OCI-LY1 (cell line): Measurements from ENCODE around the gene CCDC33.

Experiments
- H2AFZ ChIP-seq: fragments of 200-600 bp; sonication (generic), shearing (Covaris generic); 2 replicates; pipeline ENCODE4 v1.6.0; 2014; ENCODE audit warnings: antibody characterized with exemption, mild to moderate bottlenecking, low read length
- H3F3A ChIP-seq: fragments of 200-600 bp; sonication (generic), shearing (Covaris generic); 2 replicates; pipeline ENCODE4 v1.6.0; 2014; ENCODE audit warnings: mild to moderate bottlenecking, antibody characterized with exemption, low read length, moderate library complexity; ENCODE audit not compliant: insufficient read depth
- H3K27ac ChIP-seq: fragments of 200-600 bp; sonication (generic); 2 replicates; pipeline ENCODE4 v1.5.1; 2014; ENCODE audit warnings: low read length, mixed run types, mild to moderate bottlenecking, low read depth; ENCODE audit not compliant: poor library complexity, severe bottlenecking
- H3K27me3 ChIP-seq: fragments of 200-600 bp; sonication (generic); 2 replicates; pipeline ENCODE4 v1.6.0; 2014; ENCODE audit warnings: antibody characterized with exemption, mild to moderate bottlenecking, low read length, moderate library complexity; ENCODE audit not compliant: insufficient read depth
- H3K36me3 ChIP-seq: fragments of 200-600 bp; sonication (generic); 2 replicates; pipeline ENCODE4 v1.6.1; 2014; ENCODE audit warnings: mild to moderate bottlenecking, antibody characterized with exemption, low read length, moderate library complexity, mixed read lengths; ENCODE audit not compliant: insufficient read depth
- H3K4me1 ChIP-seq: fragments of 200-600 bp; sonication (generic); 2 replicates; pipeline ENCODE4 v1.5.1; 2014; ENCODE audit warnings: mild to moderate bottlenecking, low read length, moderate library complexity; ENCODE audit not compliant: insufficient read depth, severe bottlenecking
- H3K4me2 ChIP-seq: fragments of 200-600 bp; sonication (generic), shearing (Covaris generic); 2 replicates; pipeline ENCODE4 v1.6.1; 2014; ENCODE audit warnings: low read length
- H3K4me3 ChIP-seq: fragments of 200-600 bp; sonication (generic); 2 replicates; pipeline ENCODE4 v1.5.1; 2014; ENCODE audit warnings: low read length, low read depth, mild to moderate bottlenecking, mixed read lengths; ENCODE audit not compliant: poor library complexity, severe bottlenecking
- H3K79me2 ChIP-seq: fragments of 200-600 bp; shearing (Covaris generic); 2 replicates; pipeline ENCODE4 v1.6.1; 2016; ENCODE audit warnings: mixed run types, low read length, mixed read lengths; ENCODE audit not compliant: insufficient read depth
- H3K9ac ChIP-seq: fragments of 200-600 bp; sonication (generic), shearing (Covaris generic); 2 replicates; pipeline ENCODE4 v1.6.1; 2014; ENCODE audit warnings: mild to moderate bottlenecking, low read length, mixed read lengths
- H3K9me2 ChIP-seq: fragments of 200-600 bp; sonication (generic), shearing (Covaris generic); 2 replicates; pipeline ENCODE4 v1.6.1; 2014; ENCODE audit warnings: low read depth, mild to moderate bottlenecking, low read length, mixed read lengths
- H3K9me3 ChIP-seq: fragments of 200-600 bp; shearing (Covaris generic); 2 replicates; pipeline ENCODE4 v1.6.1; 2014; ENCODE audit warnings: low read length, mixed read lengths
- H4K20me1 ChIP-seq: fragments of 200-600 bp; sonication (generic), shearing (Covaris generic); 2 replicates; pipeline ENCODE4 v1.6.0; 2016; ENCODE audit warnings: mild to moderate bottlenecking, low read length; ENCODE audit not compliant: insufficient read depth
- CTCF ChIP-seq: fragments of 200-600 bp; sonication (generic), shearing (Covaris generic); IDR thresholded peaks from 2 replicates; pipeline ENCODE4 v1.5.1; 2017; ENCODE audit warnings: mild to moderate bottlenecking, antibody characterized with exemption, low read length, moderate library complexity, mixed read lengths
- EZH2 ChIP-seq: fragments of 200-600 bp; sonication (generic), shearing (Covaris generic); IDR thresholded peaks from 2 replicates; pipeline ENCODE4 v1.8.0; 2017; ENCODE audit warnings: borderline replicate concordance, mixed run types, mild to moderate bottlenecking, antibody characterized with exemption, low read length, moderate library complexity, mixed read lengths

CCDC33 gene

GRCh38 chr15:74201710-74202420 lies 34.3 kb upstream of the CCDC33 start:
- H3K79me2 ChIP-seq: no peaks in the 10 kb centered on the region
- H3K27me3 ChIP-seq: no peaks in the 10 kb centered on the region
- no peak overlapping the region for H3K4me2 ChIP-seq
- H3K4me3 ChIP-seq: no peak overlapping the region
- H4K20me1 ChIP-seq: no peaks in the 10 kb centered on the region
- no peaks in the 10 kb centered on the region for H3K4me1 ChIP-seq
- TF ChIP-seq EZH2 (no peak), CTCF (no peak)
- no peaks in the 10 kb centered on the region for H3K9me2 ChIP-seq
- no peak overlapping the region for H2AFZ ChIP-seq
- H3K9ac ChIP-seq: no peak overlapping the region
- H3K36me3 ChIP-seq: no peaks in the 10 kb centered on the region
- H3K27ac ChIP-seq: no peak overlapping the region
- H3K9me3 ChIP-seq: no peaks in the 10 kb centered on the region
- no peaks in the 10 kb centered on the region for H3F3A ChIP-seq

GRCh38 chr15:74202452-74203401 lies 33.4 kb upstream of the CCDC33 start, which contains the start of gene STRA6:
Gene STRA6 (minus strand): TSS chr15:74202787. CDS start chr15:74202267, 520 bp downstream.
- Histone ChIP-seq H2AFZ (no peak within 1 kb of the TSS), H3K27me3 (no peaks in the 10 kb centered on the region), H3K4me2 (no peak within 1 kb of the TSS), H4K20me1 (no peaks in the 10 kb centered on the region), H3K9ac (no peak within 1 kb of the TSS), H3K9me2 (no peaks in the 10 kb centered on the region), H3F3A (no peaks in the 10 kb centered on the region), H3K4me1 (no peaks in the 10 kb centered on the region), H3K9me3 (no peaks in the 10 kb centered on the region), H3K27ac (no peak within 1 kb of the TSS), H3K4me3 (no peak within 1 kb of the TSS), H3K79me2 (no peaks in the 10 kb centered on the region), H3K36me3 (no peaks in the 10 kb centered on the region)
- TF ChIP-seq CTCF (no peak), EZH2 (no peak)

- no peaks in the 10 kb centered on the region for H4K20me1 ChIP-seq
- no peaks in the 10 kb centered on the region for H3K4me1 ChIP-seq
- no peak overlapping the region for H3K27ac ChIP-seq
- H3K4me3 ChIP-seq: no peak overlapping the region
- H3K4me2 ChIP-seq: no peak overlapping the region
- H3F3A ChIP-seq: no peaks in the 10 kb centered on the region
- no peak for TF ChIP-seq EZH2
- no peak for TF ChIP-seq CTCF
- H3K9me2 ChIP-seq: no peaks in the 10 kb centered on the region
- no peaks in the 10 kb centered on the region for H3K9me3 ChIP-seq
- H3K79me2 ChIP-seq: no peaks in the 10 kb centered on the region
- no peaks in the 10 kb centered on the region for H3K27me3 ChIP-seq
- H3K36me3 ChIP-seq: no peaks in the 10 kb centered on the region
- no peak overlapping the region for H2AFZ ChIP-seq
- H3K9ac ChIP-seq: no peak overlapping the region
Observed at GRCh38 chr15:74203914-74204431, 32.2 kb upstream of the CCDC33 start.
